DMS153 treated with DMSO at 0.1 percent for 48 hours (cell line): ENCODE results near the gene DIPK1B.
"Not testable (repeated sequence)": the region's sequence is repeated elsewhere in the genome, so short reads cannot be mapped to it uniquely, and the experiment has no call there.

Source experiments
- DNase-seq: peaks from one replicate; lab custom pipeline; 2025; ENCODE audit not compliant: unreplicated experiment; lab: John Stamatoyannopoulos, UW

DIPK1B gene

DNA sequence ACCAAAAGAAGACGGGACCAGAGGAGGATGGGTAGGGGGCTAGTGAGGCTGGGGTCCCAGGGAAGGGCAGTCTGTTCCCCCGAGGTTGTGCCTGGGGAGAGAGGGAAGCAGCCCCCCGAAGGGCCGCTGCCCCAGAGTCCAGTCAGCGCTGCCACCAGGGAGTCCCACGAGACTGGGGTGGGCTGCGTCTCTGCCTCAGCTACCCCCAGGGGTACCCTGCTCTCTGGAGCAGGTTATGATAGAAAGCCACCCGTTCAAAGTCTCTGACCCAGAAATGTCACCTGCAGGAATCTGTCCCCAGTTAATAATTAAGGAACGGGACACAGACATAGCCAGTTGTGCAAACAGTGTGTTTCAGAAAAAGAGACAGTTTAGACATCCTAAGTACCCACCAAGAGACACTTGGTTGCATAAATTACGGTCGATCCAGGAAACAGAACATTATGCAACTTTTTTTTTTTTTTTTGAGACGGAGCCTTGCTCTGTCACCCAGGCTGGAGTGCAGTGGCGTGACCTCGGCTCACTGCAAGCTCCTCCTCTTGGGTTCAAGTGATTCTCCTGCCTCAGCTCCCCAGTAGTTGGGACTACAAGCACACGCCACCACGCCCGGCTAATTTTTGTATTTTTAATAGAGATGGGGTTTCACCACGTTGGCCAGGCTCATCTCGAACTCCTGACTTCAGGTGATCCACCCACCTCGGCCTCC is 14.4 kb upstream of the DIPK1B start:
- no peak for DNase-seq

DNA sequence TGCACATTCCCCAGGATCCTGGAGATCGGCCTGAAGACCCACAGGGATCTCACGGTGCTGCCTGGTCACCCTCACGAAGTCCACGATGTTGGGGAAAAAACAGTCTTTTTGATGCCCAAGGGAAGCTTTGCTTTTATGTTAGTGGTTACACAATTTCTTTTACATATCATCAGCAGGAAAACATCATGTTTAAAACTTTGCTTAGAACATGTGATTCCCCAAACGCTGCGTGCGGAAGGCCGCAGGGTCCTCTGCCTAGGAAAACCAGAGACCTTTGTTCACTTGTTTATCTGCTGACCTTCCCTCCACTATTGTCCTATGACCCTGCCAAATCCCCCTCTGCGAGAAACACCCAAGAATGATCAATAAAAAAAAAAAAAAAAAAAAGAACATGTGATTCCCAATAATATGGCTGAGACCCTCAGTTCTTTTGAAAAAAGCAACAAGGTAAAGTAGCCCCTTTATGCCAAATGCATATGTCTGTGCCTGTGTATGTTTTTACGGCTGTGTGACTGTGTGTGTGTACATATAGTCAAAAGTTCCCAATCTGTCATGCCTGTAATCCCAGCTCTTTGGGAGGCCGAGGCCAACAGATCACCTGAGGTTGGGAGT is 13.6 kb upstream of the DIPK1B start:
- DNase-seq, result no peak

DNA sequence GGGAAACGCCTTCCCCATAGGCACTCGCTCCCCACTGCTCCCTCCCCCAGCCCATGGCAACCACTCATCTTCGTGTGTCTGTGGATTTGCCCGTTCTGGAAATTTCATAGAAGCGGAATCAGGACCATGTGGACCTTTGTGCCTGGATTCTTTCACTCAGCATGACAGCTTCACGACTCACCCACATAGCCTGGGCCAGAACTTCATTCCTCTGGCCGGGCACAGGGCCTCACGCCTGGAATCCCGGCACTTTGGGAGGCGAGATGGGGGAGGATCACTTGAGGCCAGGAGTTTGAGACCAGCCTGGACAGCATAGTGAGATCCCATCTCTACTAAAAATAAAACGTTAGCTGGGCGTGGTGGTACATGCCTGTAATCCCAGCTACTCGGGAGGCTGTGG is 12.1 kb upstream of the DIPK1B start:
- no peak for DNase-seq

DNA sequence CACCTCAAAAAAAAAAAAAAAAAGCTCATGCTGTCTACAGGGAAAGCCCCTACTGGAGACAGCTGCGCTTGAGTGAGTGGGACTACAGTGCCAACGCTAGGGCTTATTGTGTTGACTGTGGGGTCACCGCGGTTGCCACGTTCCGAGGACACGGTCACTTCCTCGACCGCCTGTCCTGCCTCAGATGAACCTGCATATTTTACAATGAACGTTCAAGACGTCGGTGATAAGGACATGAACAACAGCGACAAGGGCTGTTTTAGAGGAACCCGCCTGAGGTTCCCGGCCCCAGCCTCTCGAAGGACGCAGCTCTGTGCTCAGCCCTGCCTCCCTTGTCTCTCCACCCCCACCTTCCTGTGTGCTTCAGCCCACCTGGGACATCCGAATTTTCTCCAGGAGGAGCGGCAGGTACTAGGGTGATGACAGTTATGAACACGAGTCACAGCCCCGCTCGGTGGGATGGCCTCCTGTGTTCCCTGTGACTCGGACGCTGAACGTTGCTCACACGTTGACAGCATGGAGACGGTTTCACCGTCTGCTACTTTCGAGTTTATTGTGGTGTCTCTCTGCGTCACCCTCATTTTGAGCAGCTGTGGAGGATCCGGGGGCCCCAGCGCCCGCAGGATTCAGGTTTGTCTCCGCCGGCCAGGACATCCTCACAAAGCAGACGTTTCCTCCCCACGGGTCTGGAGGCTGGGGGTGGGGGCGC is 11.3 kb upstream of the DIPK1B start:
- DNase-seq, result no peak

DNA sequence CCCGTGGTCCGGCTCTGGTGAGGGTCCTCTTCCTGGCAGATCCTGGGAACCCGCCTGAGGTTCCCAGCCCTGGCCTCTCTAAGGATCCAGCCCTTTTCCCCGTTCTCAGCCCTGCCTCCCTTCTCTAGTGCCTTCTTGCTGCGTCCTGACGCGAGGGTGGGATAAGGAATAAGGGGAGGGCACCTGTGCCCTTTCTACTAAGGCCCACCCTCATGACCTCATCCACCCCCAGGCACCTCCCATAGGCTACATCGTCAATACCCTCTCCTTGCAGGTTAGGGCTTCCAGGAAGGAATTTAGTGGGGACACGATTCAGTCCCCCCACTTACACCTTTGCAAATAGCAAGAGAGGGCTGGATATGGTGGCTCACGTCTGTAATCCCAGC is 10.7 kb upstream of the DIPK1B start:
- DNase-seq, result no peak

DNA sequence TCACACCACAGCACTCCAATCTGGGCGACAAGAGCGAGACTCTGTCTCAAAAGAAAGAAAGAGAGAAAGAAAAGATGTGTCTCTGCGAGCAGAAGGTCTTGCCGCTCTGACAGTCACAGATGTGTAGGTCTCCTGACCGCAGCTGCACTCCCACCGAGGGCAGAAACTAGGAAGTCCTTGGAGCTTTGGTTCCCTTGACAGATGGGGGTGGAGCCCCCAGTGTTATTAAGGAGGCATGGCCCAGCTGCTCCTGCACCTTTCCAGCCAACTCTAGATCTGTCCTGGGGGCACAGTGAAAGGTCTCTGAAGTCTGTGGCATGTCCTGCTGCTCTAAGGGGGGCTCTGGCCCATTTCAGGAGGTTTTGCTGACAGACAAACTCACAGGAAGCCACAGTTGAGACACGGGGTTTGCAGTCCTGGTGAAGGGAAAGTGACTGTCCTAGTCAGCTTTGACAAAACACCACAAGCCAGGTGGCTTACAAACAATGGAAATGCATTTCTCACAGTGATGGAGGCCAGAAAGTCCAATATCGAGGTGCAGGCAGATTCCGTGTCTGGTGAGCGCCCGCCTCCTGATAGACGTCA is 9.0 kb upstream of the DIPK1B start:
- no peak for DNase-seq

DNA sequence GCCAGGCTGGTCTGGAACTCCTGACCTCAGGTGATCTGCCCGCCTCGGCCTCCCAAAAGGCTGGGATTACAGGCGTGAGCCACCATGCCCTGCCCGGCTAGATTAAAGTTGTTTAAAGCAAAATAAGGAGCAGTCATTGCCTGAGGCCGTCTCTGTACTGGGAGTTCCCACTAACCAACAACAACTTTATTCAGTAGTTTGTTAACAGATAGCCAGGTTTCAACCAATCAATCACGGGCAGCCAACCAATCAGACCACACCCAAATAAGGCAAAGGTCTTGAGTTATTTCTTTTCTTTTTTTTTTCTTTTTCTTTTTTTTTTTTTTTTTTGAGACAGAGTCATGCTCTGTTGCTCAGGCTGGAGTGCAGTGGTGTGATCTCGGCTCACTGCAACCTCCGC is 7.6 kb upstream of the DIPK1B start:
- DNase-seq, result not testable (repeated sequence)

DNA sequence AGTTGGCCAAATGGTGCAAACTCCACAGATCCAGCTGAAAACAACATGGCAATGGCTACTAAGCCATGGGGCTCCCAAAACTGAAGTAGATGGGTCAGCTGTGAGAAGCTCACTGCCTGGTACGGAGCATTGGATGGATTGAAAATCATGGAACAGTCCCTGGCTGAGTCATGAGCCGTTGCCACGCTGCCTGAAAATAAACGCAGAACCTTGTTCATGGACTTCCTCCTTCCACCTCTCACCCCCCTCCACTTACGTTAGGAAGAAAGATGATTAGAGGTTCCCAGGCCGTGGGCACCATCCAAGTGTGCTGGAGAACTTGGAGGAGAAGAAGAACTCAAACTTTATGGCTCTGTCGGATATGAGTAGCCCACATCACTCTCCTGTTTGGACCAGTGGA is 6.8 kb upstream of the DIPK1B start:
- no peak for DNase-seq

DNA sequence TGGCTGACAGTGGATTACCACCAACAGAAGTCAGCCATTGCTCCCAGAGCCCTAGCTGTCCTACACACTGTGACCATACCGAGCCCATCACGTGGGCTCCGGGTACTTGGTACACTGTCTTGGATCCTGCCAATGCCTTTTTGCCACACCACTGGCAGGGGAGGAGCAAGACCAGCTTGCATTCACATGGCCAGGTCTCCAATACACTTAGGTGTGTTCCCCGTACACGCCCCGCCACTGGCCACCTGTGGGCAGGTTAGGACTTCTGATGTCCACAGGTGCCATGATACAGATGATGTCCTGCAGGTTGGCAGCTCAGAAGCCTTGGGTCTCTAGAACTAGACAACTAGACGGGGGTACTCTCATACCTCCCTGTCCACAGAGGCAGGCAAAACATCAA is 5.4 kb upstream of the DIPK1B start:
- no peak for DNase-seq

DNA sequence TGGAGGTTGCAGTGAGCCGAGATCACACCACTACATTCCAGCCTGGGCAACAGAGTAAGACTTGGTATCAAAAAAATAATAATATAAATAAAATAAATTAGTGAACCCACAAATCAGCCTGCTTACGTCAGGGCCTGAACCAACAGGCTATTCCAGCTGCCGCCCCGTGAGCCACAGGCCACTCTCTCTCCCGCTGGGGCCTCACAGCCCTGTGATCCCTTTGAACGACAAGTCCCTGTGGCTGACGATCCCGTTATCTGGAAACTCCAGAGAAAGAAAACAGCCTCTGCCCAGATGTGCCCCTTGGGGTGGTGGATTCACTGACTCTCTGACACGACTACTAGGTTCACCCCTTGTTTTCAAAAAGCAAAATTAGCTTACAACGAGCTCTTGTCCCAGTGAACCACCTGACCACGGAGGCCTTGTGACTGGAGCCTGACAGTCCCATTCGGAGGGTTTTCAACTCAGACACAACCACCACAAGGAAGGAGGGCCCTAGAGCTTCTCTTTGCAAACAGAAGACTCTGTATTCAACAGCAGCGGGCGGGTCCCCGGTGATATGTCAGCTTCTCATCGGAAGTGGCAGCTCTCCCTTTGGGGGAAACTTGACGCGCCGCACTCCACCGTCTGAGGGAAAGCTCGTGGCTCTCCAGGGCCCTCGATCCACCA is 4.4 kb upstream of the DIPK1B start:
- no peak for DNase-seq

DNA sequence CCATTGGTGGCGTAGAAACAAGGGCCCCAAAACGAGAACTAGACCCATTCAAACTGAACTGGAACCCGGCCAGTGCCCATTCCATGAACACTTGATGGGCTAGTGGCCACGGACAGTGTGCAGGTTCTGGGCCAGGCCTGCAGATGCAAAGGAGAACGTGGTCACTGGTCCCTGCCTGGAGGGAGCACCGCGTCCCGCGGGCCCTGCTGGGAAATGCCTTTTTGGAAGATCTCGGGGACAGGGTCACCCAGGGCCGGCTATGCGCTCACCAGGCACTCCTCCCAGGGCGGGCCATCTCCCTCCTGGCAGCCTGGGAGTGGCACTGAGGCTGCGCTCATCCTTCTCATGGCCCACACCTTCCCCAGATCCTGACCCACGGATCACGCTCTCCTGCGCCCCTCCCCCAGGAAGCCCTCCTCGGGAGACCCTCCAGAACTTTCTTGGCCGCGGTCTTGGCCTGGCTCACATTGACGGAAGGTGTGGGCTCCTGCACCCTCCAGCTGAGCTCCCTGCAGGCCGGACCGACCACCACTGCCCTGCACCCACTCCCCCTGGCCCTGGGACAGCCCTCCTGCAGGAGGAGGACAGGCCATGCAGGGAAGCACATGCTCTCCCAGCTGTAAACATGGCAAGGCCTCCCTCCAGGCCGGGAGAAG is 2.8 kb upstream of the DIPK1B start:
- no peak for DNase-seq

DNA sequence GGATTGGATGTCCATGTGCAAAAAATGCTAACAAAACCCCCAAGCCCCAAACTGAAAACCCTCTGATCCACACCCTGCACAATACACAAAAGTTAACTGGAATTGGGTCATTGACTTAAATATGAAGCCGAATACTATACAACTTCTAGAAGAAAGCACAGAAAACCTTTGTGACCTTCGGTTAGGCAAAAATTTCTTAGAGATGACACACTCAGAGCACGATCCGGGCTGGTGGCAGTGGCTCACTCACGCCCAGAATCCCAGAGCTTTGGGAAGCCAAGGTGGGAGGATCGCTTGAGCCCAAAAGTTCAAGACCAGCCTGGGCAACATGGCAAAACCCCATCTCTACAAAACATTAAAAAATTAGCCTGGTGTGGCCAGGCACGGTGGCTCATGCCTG is 1.8 kb upstream of the DIPK1B start:
- DNase-seq, result no peak

DNA sequence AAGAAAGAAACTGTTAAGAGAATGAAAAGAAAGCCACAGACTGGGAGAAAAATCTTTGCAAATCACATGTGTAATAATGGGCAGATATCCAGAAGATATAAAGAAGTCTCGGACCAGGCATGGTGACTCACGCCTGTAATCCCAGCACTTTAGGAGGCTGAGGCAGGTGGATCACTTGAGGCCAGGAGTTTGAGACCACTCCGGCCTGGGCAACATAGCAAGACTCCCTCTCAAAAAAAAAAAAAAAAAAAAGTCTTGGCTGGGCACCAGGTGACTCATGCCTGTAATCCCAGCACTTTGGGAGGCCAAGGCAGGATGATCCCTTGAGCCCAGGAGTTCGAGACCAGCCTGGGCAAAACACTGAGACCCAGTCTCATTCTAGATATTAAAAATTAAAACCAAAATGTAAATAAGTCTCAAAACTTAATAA is 1.1 kb upstream of the DIPK1B start:
- not testable (repeated sequence) for DNase-seq

DNA sequence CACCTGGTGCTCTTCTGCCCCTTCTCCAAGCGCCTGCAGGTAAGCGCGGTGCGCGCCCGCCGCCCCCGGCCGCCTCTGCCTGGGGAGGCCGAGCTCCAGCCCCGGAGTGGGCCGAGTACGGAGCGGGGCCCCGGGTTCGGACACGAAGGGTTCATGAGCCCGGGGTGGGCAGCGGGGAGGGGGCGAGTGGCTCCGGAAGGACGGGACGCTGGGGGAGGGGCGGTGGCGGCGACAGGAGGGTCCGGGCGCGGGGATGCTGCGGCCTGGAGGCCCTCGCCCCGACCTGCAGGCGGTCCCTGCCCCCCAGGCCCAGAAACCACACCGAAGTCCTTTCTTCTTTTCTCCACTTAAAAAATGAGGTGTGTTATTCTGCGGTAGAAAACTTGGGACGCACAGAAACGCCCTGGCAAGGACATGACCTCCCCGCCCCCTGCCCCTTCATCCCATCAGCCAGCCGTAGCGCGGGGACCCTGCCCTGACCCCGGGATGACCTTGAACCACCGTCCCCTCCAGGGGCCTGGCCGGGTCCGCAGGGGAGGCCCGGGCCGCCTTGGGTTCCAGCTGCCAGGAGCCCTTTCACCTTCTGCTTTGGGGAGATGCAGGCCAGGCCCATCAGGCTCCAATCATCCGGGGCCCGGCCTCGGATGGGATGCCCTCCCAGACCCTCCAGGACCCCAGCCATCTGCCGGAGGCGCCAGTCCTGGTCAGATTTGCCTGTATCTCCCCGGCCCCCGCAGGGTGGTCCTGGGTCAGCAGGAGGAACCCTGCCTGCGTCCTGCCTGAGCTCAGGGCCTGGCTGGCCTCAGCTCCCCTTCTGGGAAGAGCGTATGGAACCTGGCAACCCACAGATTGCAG is 545 bp downstream of the DIPK1B start:
- DNase-seq, result no peak

DNA sequence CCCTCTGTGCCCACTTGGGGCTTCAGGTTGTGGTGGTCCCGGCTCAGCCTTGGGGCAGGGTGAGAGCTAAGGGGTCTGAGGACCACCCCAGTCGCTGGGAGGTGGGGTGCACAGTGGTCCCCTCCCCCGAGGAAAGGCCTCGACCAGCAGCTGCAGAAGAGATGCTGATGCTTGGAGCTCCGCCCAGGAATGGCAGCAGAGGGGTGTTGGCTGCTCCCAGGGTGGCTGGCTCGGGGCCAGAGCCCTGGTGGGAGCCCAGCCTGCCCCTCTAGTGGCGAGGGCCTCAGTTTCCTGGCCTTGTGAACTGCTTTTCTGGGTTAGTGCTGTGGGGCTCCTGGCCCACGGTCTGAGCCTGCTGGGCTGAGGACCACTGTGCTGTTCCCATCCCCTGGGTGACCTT is 1.2 kb downstream of the DIPK1B start:
- DNase-seq, result no peak

DNA sequence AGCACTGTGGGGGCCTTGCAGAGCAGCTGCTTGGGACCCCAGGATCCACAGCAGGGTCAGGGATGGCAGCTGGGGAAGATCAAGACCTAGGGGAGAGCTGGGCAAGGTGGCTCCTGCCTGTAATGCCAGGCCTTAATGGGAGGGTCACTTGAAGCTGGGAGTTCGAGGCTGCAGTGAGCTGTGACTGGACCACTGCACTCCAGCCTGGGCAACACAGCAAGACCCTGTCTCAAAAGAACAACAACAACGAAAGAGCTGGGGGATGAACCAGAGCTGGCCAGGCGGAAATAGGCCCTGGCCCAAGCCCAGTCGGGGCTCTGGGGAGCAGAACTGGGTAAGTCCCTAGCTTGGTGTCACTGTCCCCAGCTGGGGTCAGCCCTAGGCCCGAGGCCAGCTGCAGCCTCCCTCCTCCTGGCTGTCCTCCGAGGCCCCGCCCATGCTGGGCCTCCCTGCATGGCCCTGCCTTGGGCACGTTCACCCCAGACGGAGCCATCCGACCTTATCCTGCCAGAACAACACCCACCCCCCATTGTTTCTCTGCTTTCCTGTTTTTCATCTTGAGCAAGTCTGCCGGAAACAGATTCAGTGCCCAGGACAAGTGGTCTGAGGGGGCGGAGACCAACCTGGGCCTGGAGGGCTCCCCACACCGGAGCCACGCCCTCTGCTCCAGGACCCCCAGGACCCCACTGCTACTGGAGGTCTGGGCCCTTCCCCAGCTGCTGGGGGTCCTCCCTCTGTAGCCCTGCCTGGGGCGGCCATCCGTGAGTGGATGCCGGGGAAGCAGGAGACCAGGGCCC is 1.9 kb downstream of the DIPK1B start:
- DNase-seq, result no peak

DNA sequence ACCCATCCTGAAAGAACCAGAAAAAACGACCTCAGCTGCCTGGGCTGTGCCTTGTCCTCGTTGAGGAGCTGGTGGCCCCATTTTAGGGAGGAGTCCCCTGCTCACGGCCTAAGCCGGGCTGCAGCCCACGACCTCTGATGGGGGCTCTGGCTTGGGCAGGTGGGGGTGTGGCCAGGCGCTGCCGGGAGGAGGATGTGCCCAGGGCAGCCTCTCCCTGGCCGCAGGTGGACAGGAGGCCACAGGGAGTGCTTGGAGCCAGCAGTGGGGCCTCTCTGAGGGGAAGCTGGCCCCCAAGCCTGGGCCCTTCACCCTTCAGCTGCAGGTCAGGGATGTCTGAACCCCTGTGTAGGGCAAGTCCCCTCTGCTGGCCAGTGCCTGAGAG is 2.5 kb downstream of the DIPK1B start:
- no peak for DNase-seq

DNA sequence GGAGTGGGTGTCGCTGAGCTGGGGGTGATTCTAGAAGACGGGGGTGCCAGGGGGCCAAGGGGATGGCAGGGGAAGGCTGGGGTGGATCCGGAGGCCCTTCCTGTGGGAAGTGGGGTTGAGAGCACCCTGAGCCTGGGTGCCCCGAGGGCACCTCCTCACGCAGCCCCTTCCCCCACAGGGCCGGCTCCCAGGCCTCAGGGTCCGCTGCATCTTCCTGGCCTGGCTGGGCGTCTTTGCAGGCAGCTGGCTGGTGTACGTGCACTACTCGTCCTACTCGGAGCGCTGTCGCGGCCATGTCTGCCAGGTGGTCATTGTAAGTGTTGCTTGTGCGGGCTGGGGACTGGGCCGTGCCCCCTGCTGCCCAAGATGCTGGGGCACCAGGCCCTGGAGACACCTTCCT is 5.0 kb downstream of the DIPK1B start:
- no peak for DNase-seq
